Measurements from ENCODE around the gene NFX1. TPM values are rescaled to one million over a fixed set of nuclear protein-coding genes. Genes with fewer than 3 reads are reported as not detected.

NFX1 gene
- total RNA-seq, 1 donor from 2014 or later, result 27.8 TPM

GRCh38 chr9:33249983-33250382 is 40.3 kb upstream of the NFX1 start:
- no peak for DNase-seq (ENCODE audit: low read depth)
- Histone ChIP-seq H3K36me3 (ENCODE audit: insufficient read depth, low read length) (peaks cover 20% of the 10 kb centered on the region), H4K20me1 (ENCODE audit: insufficient read depth, low read length) (no peaks in the 10 kb centered on the region), H3K9ac (ENCODE audit: low read length) (no peak overlapping the region), H3K4me2 (ENCODE audit: low read length) (no peak overlapping the region), H3K4me1 (ENCODE audit: insufficient read depth, low read length) (no peaks in the 10 kb centered on the region), H3K79me2 (ENCODE audit: insufficient read depth, low read length) (no peaks in the 10 kb centered on the region), H3K27me3 (ENCODE audit: insufficient read depth, low read length) (no peaks in the 10 kb centered on the region), H3K4me3 (ENCODE audit: insufficient read depth, low read depth, low read length) (no peak overlapping the region), H3K9me3 (ENCODE audit: insufficient read depth, low read depth, low read length) (no peaks in the 10 kb centered on the region), H2AFZ (ENCODE audit: low read depth, low read length) (no peak overlapping the region), H3K27ac (ENCODE audit: low read depth, low read length) (no peak overlapping the region)
- H3K36me3 Mint-ChIP-seq (ENCODE audit: low read depth, unreplicated experiment), result peaks cover 16% of the 10 kb centered on the region
- FAIRE-seq, result no peak
- peaks cover 10% of the 10 kb centered on the region for H3K4me1 Mint-ChIP-seq (ENCODE audit: low read depth, unreplicated experiment)
- H3K9me3 Mint-ChIP-seq (ENCODE audit: unreplicated experiment), result peaks cover 2% of the 10 kb centered on the region
- peaks cover 5% of the 10 kb centered on the region for H3K27me3 Mint-ChIP-seq (ENCODE audit: low read depth, unreplicated experiment)
- TF ChIP-seq, protein P1, sequence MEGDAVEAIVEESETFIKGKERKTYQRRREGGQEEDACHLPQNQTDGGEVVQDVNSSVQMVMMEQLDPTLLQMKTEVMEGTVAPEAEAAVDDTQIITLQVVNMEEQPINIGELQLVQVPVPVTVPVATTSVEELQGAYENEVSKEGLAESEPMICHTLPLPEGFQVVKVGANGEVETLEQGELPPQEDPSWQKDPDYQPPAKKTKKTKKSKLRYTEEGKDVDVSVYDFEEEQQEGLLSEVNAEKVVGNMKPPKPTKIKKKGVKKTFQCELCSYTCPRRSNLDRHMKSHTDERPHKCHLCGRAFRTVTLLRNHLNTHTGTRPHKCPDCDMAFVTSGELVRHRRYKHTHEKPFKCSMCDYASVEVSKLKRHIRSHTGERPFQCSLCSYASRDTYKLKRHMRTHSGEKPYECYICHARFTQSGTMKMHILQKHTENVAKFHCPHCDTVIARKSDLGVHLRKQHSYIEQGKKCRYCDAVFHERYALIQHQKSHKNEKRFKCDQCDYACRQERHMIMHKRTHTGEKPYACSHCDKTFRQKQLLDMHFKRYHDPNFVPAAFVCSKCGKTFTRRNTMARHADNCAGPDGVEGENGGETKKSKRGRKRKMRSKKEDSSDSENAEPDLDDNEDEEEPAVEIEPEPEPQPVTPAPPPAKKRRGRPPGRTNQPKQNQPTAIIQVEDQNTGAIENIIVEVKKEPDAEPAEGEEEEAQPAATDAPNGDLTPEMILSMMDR (IDR thresholded peaks at IDR 0.05; ENCODE audit: insufficient read depth, low read depth, low read length), result no peak
- no peak for TF ChIP-seq EZH2 (IDR thresholded peaks at IDR 0.05; ENCODE audit: insufficient read depth, low read length)
- no peak overlapping the region for H3K27ac Mint-ChIP-seq (ENCODE audit: unreplicated experiment)
- no peak overlapping the region for H3K4me3 Mint-ChIP-seq (ENCODE audit: unreplicated experiment)

DNA sequence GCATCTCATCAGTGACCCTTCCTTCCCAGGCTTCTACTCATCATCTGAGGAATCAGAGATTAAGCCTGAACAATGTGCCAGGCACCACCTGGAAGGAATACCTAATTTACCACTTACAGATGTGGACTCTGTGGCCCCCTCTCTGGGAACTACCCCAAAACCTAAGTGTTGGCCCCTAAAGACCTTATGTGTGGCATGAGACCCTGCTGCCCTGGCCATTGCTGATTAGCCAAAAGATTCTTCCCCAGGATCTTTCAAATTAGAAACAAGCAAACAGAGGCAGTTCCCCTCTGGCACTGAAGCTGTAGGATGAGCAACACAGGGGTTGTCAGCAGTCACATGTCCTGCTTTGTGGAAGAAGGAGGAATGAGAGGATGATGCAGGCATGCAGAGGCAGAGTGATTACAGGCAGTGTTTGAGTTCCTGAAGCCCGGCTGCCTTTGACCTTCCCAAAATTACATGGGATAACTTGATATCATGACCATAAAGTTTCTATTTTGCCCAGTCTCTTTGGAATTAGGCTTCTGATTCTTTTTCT is 39.8 kb upstream of the NFX1 start:
- no peaks in the 10 kb centered on the region for H3K4me1 ChIP-seq (ENCODE audit: insufficient read depth, low read length)
- Mint-ChIP-seq H3K27ac (ENCODE audit: unreplicated experiment) (peak overlapping the region; percentile 47), H3K4me1 (ENCODE audit: low read depth, unreplicated experiment) (peaks cover 10% of the 10 kb centered on the region), H3K4me3 (ENCODE audit: unreplicated experiment) (peak overlapping the region; percentile 69), H3K27me3 (ENCODE audit: low read depth, unreplicated experiment) (peaks cover 3% of the 10 kb centered on the region), H3K36me3 (ENCODE audit: low read depth, unreplicated experiment) (peaks cover 18% of the 10 kb centered on the region), H3K9me3 (ENCODE audit: unreplicated experiment) (peaks cover 2% of the 10 kb centered on the region)
- H3K79me2 ChIP-seq (ENCODE audit: insufficient read depth, low read length), result no peaks in the 10 kb centered on the region
- TF ChIP-seq EZH2 (IDR thresholded peaks at IDR 0.05; ENCODE audit: insufficient read depth, low read length), result no peak
- TF ChIP-seq, protein P1 (IDR thresholded peaks at IDR 0.05; ENCODE audit: insufficient read depth, low read depth, low read length), result no peak
- H4K20me1 ChIP-seq (ENCODE audit: insufficient read depth, low read length), result no peaks in the 10 kb centered on the region
- H3K9ac ChIP-seq (ENCODE audit: low read length), result no peak overlapping the region
- no peak overlapping the region for H3K27ac ChIP-seq (ENCODE audit: low read depth, low read length)
- no peak overlapping the region for H3K4me2 ChIP-seq (ENCODE audit: low read length)
- H3K9me3 ChIP-seq (ENCODE audit: insufficient read depth, low read depth, low read length), result no peaks in the 10 kb centered on the region
- no peaks in the 10 kb centered on the region for H3K27me3 ChIP-seq (ENCODE audit: insufficient read depth, low read length)
- no peak overlapping the region for H3K4me3 ChIP-seq (ENCODE audit: insufficient read depth, low read depth, low read length)
- peak; percentile 42 for DNase-seq (ENCODE audit: low read depth)
- no peak for FAIRE-seq
- H2AFZ ChIP-seq (ENCODE audit: low read depth, low read length), result no peak overlapping the region
- H3K36me3 ChIP-seq (ENCODE audit: insufficient read depth, low read length), result peaks cover 23% of the 10 kb centered on the region

DNA sequence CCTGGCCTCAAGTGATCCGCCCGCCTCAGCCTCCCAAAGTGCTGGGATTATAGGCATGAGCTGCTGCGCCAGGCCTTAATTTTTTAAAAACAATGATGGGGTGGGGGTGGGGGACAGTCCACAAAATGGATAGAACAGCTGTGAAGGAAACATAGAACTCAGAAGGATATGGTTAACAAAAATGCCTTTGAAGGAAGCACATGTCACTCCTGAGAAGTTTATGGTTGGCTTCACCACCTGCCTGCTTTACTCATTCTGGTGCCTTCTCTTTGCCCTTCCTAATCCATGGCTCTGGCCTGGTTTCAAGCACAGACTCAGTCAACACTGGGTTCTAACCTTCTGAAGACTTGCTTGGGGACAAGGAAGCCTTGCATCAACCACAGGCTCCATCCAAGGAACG is 36.1 kb upstream of the NFX1 start:
- H3K4me3 Mint-ChIP-seq (ENCODE audit: unreplicated experiment), result no peak overlapping the region
- Histone ChIP-seq H4K20me1 (ENCODE audit: insufficient read depth, low read length) (peaks cover under 1% of the 10 kb centered on the region), H3K27me3 (ENCODE audit: insufficient read depth, low read length) (no peaks in the 10 kb centered on the region), H3K9ac (ENCODE audit: low read length) (no peak overlapping the region), H3K4me2 (ENCODE audit: low read length) (no peak overlapping the region), H3K4me3 (ENCODE audit: insufficient read depth, low read depth, low read length) (no peak overlapping the region), H3K4me1 (ENCODE audit: insufficient read depth, low read length) (no peaks in the 10 kb centered on the region), H2AFZ (ENCODE audit: low read depth, low read length) (no peak overlapping the region), H3K9me3 (ENCODE audit: insufficient read depth, low read depth, low read length) (no peaks in the 10 kb centered on the region), H3K36me3 (ENCODE audit: insufficient read depth, low read length) (peaks cover 43% of the 10 kb centered on the region), H3K79me2 (ENCODE audit: insufficient read depth, low read length) (no peaks in the 10 kb centered on the region), H3K27ac (ENCODE audit: low read depth, low read length) (no peak overlapping the region)
- peaks cover 10% of the 10 kb centered on the region for H3K4me1 Mint-ChIP-seq (ENCODE audit: low read depth, unreplicated experiment)
- no peak overlapping the region for H3K27ac Mint-ChIP-seq (ENCODE audit: unreplicated experiment)
- DNase-seq (ENCODE audit: low read depth) (no peak), FAIRE-seq (no peak)
- no peak for TF ChIP-seq EZH2 (IDR thresholded peaks at IDR 0.05; ENCODE audit: insufficient read depth, low read length)
- TF ChIP-seq, protein P1 (IDR thresholded peaks at IDR 0.05; ENCODE audit: insufficient read depth, low read depth, low read length), result no peak
- peaks cover 9% of the 10 kb centered on the region for H3K36me3 Mint-ChIP-seq (ENCODE audit: low read depth, unreplicated experiment)
- no peaks in the 10 kb centered on the region for H3K27me3 Mint-ChIP-seq (ENCODE audit: low read depth, unreplicated experiment)
- peaks cover 2% of the 10 kb centered on the region for H3K9me3 Mint-ChIP-seq (ENCODE audit: unreplicated experiment)
